ENCODE data around the gene GRHL3.

GRHL3 gene

DNA sequence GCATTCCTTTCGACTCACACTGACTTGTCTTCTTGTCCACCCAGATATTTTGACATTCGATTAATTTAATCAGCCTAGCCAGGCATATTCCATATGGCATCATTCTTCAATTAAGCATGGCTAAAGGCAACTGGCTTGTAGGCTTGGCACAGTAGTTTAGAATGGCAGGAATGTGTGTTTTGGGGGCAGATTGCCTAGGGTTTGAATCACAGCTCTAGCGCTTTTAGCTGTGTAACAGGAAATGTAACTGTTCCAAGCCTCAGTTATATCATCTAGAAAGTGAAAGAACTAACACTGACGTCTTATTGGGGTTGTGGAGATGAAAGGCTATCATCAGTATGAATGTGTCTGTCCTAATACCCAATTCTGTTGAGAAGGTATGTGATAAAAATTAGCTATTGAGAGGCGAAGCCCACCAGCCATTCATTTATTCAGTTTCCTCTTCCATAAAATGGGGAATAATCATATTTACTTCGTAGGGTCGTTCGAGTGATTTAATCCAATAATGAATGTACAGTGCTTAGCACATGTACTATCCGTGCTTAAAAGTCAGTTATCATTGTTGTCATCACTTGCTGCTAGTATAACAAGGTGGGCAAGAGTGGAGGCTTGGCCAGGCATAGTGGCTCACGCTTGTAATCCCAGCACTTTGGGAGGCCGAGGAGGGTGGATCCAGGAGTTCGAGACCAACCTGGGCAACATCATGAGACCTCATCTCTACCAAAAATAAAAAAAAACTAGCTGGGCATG lies 41.6 kb upstream of the GRHL3 start:
- H3K9me3 ChIP-seq (ENCODE audit: control insufficient read depth, low read length) = no peaks in the 10 kb centered on the region
- H3K4me2 ChIP-seq (ENCODE audit: low read length) = no peak overlapping the region
- no peak overlapping the region for H2AFZ ChIP-seq
- no peaks in the 10 kb centered on the region for H3K27me3 ChIP-seq (ENCODE audit: control insufficient read depth, insufficient read depth, low read length)
- no peaks in the 10 kb centered on the region for H3K4me1 ChIP-seq
- H3K27ac ChIP-seq = no peak overlapping the region
- no peaks in the 10 kb centered on the region for H3K36me3 ChIP-seq (ENCODE audit: control insufficient read depth, insufficient read depth, low read length)
- H3K79me2 ChIP-seq = no peaks in the 10 kb centered on the region
- TF ChIP-seq, protein P1, sequence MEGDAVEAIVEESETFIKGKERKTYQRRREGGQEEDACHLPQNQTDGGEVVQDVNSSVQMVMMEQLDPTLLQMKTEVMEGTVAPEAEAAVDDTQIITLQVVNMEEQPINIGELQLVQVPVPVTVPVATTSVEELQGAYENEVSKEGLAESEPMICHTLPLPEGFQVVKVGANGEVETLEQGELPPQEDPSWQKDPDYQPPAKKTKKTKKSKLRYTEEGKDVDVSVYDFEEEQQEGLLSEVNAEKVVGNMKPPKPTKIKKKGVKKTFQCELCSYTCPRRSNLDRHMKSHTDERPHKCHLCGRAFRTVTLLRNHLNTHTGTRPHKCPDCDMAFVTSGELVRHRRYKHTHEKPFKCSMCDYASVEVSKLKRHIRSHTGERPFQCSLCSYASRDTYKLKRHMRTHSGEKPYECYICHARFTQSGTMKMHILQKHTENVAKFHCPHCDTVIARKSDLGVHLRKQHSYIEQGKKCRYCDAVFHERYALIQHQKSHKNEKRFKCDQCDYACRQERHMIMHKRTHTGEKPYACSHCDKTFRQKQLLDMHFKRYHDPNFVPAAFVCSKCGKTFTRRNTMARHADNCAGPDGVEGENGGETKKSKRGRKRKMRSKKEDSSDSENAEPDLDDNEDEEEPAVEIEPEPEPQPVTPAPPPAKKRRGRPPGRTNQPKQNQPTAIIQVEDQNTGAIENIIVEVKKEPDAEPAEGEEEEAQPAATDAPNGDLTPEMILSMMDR (IDR thresholded peaks at IDR 0.05) = no peak
- no peak overlapping the region for H3K4me3 ChIP-seq (ENCODE audit: low read depth, low read length)
- H3K9ac ChIP-seq = no peak overlapping the region

DNA sequence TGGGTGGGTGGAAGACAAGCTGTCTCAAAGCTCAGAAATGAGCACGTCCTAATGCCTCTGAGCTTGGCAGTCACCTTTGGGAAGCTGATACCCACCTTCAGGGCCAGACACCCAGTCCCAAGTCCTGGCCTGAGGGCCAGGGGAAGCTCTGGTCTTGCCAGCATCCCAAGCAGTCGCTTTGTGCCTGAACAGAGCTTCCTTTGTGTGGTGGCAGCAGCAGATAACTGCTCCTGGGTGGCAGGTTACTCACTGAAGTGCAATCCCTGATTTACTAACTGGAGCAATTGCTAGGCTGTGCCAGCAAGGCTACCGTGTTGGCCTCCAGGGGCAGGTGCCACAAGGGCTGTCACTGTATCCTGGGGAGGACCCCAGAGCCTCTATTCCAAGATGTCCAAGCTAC lies 40.4 kb upstream of the GRHL3 start:
- Histone ChIP-seq H3K4me3 (ENCODE audit: low read depth, low read length) (no peak overlapping the region), H3K27me3 (ENCODE audit: control insufficient read depth, insufficient read depth, low read length) (no peaks in the 10 kb centered on the region), H3K79me2 (no peaks in the 10 kb centered on the region), H3K27ac (no peak overlapping the region), H2AFZ (no peak overlapping the region), H3K9ac (no peak overlapping the region), H3K36me3 (ENCODE audit: control insufficient read depth, insufficient read depth, low read length) (no peaks in the 10 kb centered on the region), H3K9me3 (ENCODE audit: control insufficient read depth, low read length) (no peaks in the 10 kb centered on the region), H3K4me2 (ENCODE audit: low read length) (no peak overlapping the region), H3K4me1 (no peaks in the 10 kb centered on the region)
- TF ChIP-seq, protein P1 (IDR thresholded peaks at IDR 0.05) = no peak

DNA sequence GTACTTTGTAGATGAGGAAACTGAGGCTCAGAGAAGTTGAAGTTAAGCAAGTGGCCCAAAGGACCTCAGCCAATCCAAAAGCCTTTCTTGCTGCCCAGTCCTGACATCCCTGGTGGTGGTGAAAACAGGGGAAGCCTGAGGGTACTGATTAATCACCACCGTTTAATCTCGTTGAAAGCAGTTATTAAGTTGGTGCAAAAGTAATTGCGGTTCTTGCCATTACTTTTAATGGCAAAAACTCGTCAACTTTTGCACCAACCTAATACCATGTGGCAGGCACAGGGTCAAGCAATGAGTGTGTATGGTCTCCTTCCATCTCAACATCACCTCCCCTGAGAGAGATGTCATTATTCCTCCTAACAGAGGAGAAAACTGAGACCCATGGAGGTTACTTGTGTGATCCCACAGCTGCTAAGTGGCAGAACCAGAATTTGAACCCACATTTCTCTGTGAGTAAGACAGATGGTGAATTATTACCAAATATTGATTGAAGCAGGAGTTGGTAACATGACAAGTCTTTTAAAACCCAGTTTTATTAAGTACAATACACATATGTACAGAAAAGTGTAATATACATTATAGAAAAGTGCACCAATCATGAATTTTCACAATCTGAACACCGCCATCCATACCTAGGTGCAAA lies 39.4 kb upstream of the GRHL3 start:
- Histone ChIP-seq H3K4me3 (ENCODE audit: low read depth, low read length) (no peak overlapping the region), H3K4me1 (no peaks in the 10 kb centered on the region)

DNA sequence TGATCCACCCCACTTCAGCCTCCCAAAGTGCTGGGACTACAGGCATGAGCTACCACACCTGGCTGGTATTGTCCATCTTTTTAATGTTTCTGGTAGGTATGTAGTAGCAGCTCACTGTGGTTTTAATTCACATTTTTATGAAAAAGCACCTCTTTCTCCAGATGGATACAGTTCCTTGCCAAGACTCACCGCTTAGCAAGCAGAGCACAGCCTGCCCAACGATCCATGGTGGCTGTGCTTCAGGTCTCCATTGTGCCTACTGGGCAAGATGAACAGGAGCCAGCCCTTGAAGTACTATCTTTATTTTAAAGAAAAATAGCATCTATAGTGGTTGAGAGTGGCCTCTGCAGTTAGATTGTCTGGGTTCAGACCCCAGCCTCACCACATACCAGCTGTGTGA lies 37.6 kb upstream of the GRHL3 start:
- H3K9me3 ChIP-seq (ENCODE audit: control insufficient read depth, low read length) = no peaks in the 10 kb centered on the region
- H3K36me3 ChIP-seq (ENCODE audit: control insufficient read depth, insufficient read depth, low read length) = no peaks in the 10 kb centered on the region
- H3K4me2 ChIP-seq (ENCODE audit: low read length) = no peak overlapping the region
- TF ChIP-seq, protein P1 (IDR thresholded peaks at IDR 0.05) = no peak
- H2AFZ ChIP-seq = no peak overlapping the region
- H3K9ac ChIP-seq = no peak overlapping the region
- no peaks in the 10 kb centered on the region for H3K4me1 ChIP-seq
- H3K27me3 ChIP-seq (ENCODE audit: control insufficient read depth, insufficient read depth, low read length) = no peaks in the 10 kb centered on the region
- H3K27ac ChIP-seq = no peak overlapping the region
- H3K79me2 ChIP-seq = no peaks in the 10 kb centered on the region
- no peak overlapping the region for H3K4me3 ChIP-seq (ENCODE audit: low read depth, low read length)

More for the DNA sequence above, 39.4 kb upstream of the GRHL3 start:
- no peak overlapping the region for H3K4me2 ChIP-seq (ENCODE audit: low read length)
- H3K27ac ChIP-seq = no peak overlapping the region
- H3K36me3 ChIP-seq (ENCODE audit: control insufficient read depth, insufficient read depth, low read length) = no peaks in the 10 kb centered on the region
- TF ChIP-seq, protein P1 (IDR thresholded peaks at IDR 0.05) = no peak
- no peaks in the 10 kb centered on the region for H3K27me3 ChIP-seq (ENCODE audit: control insufficient read depth, insufficient read depth, low read length)
- H3K9ac ChIP-seq = no peak overlapping the region
- no peak overlapping the region for H2AFZ ChIP-seq
- H3K9me3 ChIP-seq (ENCODE audit: control insufficient read depth, low read length) = no peaks in the 10 kb centered on the region
- no peaks in the 10 kb centered on the region for H3K79me2 ChIP-seq
